ENCODE results near the gene ZNF580.

ZNF580 gene

DNA sequence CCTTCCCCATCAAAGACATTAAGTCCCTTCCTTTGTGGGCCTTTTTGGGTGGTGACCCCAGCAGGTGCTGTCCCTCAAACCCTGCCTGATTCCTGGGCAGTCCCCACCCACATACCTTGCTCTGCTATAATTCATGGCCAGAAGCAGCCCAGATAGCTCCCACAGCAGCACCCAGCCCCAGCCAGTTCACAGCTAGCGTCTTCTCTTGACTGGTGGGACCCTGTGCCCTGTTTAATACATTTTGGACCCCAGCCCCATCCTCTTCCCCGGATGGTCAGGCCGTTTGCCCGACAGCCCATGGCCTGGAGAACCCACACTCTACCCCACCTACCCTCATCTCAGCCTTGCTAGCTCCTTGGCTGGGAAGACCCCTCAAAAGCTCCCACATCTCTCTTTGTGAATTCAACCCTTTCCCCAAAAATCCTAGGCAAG is 9.3 kb downstream of the ZNF580 start:
- H3K27ac ChIP-seq: peak overlapping the region; percentile 46
- no peak overlapping the region for H3K4me3 ChIP-seq
- peaks cover 3% of the 10 kb centered on the region; the same call in 1 of the 2 replicates for H4K20me1 ChIP-seq
- peaks cover 56% of the 10 kb centered on the region for H3K4me1 ChIP-seq
- TF ChIP-seq Cebpa-rat (IDR thresholded peaks at IDR 0.05): no peak
- H3K9ac ChIP-seq: no peak overlapping the region
- H3K36me3 ChIP-seq: peaks cover 45% of the 10 kb centered on the region
- no peaks in the 10 kb centered on the region for H3K27me3 ChIP-seq
- peak overlapping the region; percentile 97 for H3K4me2 ChIP-seq
- H3K9me3 ChIP-seq: no peaks in the 10 kb centered on the region

DNA sequence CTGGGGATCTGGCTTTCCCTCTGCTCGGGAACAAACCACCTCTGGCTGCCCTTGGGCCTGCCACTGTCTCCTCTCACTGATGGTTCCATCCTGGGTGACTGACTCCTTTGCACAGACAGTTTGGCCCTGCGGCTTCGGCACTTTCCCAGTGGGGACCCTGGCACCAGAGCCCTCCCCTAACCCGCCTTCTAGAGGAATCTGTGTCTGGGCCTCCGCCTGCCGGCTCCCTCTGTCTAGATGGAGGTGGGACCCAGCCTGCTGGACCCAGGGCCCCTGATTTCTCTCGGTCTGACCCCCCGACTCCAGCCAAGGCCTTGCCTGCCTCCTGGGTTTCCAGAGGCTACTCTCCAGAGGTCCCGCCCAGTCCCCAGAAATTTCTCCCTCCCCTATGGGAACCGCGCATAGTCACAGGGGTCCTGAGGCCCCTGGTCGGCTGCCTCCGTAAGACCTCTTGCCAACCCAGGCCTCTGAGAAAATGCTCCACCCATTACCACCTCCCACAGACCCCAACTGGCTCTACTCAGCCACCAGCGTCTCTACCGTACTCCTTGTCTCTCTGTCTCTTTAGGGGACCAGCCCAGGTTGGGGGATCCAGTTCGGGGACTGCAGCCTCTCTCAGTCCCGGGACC is 9.9 kb downstream of the ZNF580 start:
- Histone ChIP-seq H3K9me3 (no peaks in the 10 kb centered on the region), H3K4me3 (no peak overlapping the region), H3K27ac (peak overlapping the region; percentile 46), H3K4me2 (no peak overlapping the region), H3K27me3 (no peaks in the 10 kb centered on the region), H3K9ac (no peak overlapping the region), H3K36me3 (peaks cover 39% of the 10 kb centered on the region), H4K20me1 (peaks cover 3% of the 10 kb centered on the region; the same call in 1 of the 2 replicates), H3K4me1 (peaks cover 50% of the 10 kb centered on the region)
- no peak for TF ChIP-seq Cebpa-rat (IDR thresholded peaks at IDR 0.05)

DNA sequence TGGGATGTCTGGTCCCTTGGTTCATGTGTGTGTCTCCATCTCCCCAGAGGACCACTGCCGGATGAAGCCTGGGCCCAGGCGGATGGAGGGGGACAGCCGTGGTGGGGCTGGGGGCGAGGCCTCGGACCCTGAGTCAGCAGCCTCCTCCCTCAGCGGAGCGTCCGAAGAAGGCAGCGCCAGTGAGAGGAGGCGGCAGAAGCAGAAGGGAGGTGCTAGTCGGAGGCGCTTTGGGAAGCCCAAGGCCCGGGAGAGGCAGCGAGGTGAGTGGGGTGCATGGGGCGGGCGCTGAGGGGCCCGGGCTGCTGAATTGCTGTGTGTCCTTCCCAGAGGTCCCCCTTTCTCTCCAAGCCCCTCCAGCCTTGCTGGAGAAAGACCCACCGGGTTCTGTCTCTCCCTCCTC is 10.4 kb downstream of the ZNF580 start:
- Histone ChIP-seq H3K36me3 (peaks cover 35% of the 10 kb centered on the region), H3K27ac (no peak overlapping the region), H3K9ac (no peak overlapping the region), H3K4me1 (peaks cover 45% of the 10 kb centered on the region), H3K4me2 (no peak overlapping the region), H4K20me1 (peaks cover 8% of the 10 kb centered on the region), H3K27me3 (no peaks in the 10 kb centered on the region), H3K4me3 (no peak overlapping the region), H3K9me3 (no peaks in the 10 kb centered on the region)
- no peak for TF ChIP-seq Cebpa-rat (IDR thresholded peaks at IDR 0.05)

DNA sequence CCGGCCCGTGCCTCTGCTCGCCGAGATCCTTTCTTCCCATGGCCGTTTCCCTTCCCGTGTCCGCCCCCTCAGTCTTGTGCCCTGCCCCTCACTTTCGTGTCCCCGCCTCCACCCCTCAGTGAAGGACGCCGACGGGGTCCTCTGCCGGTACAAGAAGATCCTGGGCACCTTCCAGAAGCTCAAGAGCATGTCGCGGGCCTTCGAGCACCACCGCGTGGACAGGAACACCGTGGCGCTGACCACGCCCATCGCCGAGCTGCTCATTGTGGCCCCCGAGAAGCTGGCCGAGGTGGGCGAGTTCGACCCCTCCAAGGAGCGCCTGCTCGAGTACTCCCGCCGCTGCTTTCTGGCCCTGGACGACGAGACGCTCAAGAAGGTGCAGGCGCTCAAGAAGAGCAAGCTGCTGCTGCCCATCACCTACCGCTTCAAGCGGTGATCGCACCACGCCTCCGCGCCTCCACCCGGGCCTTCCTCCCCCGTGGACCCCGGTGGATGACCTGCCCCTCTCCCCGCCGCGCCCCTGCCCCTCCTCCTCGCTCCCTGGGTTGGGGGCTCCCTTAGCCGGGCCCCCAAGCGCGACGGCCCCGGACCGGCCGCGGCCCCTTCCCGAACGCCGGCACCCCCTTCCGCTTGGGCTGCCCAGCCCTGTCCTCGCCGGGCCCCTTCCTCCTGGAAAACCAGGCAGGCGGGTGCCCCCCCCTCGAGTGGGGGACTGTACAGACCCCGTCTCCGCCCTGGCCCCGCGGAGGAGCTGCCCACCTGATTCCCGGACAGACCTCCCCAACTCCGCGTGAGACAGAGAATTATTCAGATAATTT is 11.7 kb downstream of the ZNF580 start:
- H3K27me3 ChIP-seq: no peaks in the 10 kb centered on the region
- peaks cover 45% of the 10 kb centered on the region for H3K4me1 ChIP-seq
- peaks cover 31% of the 10 kb centered on the region for H3K36me3 ChIP-seq
- no peaks in the 10 kb centered on the region for H3K9me3 ChIP-seq
- no peak overlapping the region for H3K4me3 ChIP-seq
- peak overlapping the region; percentile 54; the same call in 1 of the 2 replicates for H3K4me2 ChIP-seq
- no peak overlapping the region for H3K9ac ChIP-seq
- TF ChIP-seq Cebpa-rat (IDR thresholded peaks at IDR 0.05): no peak
- peak overlapping the region; percentile 100; the same call in 1 of the 2 replicates for H3K27ac ChIP-seq
- H4K20me1 ChIP-seq: peaks cover 21% of the 10 kb centered on the region

DNA sequence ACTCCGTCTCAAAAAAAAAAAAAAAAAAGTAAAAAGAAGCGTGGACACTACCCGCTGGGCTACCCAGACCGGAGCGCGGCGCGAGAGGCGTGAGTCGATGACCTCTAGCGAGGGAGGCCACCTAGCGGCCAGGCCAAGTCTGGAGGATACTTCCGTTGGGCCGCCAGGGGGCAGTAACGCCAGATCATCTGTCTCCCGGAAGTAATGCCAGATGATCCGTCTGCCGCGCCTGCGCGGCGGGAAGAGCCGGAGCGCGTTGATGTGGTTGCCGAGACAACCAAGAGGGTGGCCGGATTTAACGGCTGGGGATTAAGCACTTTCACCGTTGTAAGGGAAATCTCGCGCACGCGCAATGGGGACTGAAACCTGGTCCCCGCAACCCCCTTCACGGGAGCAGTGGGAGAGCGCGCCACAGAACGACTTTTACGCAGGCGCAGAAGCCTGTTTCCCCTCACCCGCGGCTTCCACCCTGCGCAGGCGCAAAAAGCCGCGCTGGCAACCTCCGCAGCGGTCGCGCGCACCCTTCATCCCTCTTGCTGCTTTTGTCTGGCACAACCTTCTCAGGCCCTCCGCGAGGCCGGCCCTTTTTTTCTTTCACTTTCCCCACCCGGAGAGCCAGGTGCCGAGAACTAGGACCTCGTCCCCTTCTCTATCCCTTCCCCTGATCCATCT is 13.0 kb downstream of the ZNF580 start:
- Histone ChIP-seq H4K20me1 (peaks cover 34% of the 10 kb centered on the region), H3K4me3 (peak overlapping the region; percentile 87)

DNA sequence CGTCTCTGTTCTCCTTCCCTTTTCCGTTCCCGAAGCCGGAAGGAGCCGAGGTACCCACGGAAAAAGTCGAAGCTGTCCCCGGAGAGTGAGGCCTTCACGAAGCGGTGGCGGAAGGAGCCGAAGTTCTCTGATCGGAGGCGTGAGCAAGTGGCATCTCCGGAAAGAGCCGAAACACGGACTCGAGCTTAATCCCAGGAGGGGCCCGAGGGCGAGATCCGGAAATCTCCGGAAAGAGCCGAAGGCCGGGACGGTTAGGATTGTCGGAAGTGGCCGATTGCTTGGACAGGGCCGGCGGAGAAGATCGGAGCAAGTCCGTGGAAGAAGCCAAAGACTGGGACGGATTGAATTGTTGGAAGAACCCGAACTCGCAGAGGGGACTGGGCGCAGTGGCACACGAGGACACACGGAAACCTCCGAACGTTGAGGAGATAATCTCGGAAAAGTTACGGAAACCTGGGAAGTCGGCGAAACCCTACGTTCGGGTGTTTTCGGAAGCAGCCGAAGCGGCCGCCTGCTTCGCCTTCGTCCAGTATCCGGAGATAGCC is 13.6 kb downstream of the ZNF580 start:
- TF ChIP-seq Cebpa-rat (IDR thresholded peaks at IDR 0.05): no peak
- Histone ChIP-seq H3K9me3 (no peaks in the 10 kb centered on the region), H3K4me1 (peaks cover 52% of the 10 kb centered on the region), H3K27me3 (no peaks in the 10 kb centered on the region), H3K9ac (peak overlapping the region; percentile 100), H3K4me3 (peak overlapping the region; percentile 87), H3K4me2 (peak overlapping the region; percentile 54), H3K36me3 (peaks cover 42% of the 10 kb centered on the region), H3K27ac (peak overlapping the region; percentile 100), H4K20me1 (peaks cover 40% of the 10 kb centered on the region)

More for the DNA sequence above, 13.0 kb downstream of the ZNF580 start:
- Histone ChIP-seq H3K27me3 (no peaks in the 10 kb centered on the region), H3K4me1 (peaks cover 52% of the 10 kb centered on the region), H3K4me2 (peak overlapping the region; percentile 54), H3K36me3 (peaks cover 36% of the 10 kb centered on the region), H3K9ac (peak overlapping the region; percentile 100), H3K27ac (peak overlapping the region; percentile 100), H3K9me3 (no peaks in the 10 kb centered on the region)
- no peak for TF ChIP-seq Cebpa-rat (IDR thresholded peaks at IDR 0.05)

DNA sequence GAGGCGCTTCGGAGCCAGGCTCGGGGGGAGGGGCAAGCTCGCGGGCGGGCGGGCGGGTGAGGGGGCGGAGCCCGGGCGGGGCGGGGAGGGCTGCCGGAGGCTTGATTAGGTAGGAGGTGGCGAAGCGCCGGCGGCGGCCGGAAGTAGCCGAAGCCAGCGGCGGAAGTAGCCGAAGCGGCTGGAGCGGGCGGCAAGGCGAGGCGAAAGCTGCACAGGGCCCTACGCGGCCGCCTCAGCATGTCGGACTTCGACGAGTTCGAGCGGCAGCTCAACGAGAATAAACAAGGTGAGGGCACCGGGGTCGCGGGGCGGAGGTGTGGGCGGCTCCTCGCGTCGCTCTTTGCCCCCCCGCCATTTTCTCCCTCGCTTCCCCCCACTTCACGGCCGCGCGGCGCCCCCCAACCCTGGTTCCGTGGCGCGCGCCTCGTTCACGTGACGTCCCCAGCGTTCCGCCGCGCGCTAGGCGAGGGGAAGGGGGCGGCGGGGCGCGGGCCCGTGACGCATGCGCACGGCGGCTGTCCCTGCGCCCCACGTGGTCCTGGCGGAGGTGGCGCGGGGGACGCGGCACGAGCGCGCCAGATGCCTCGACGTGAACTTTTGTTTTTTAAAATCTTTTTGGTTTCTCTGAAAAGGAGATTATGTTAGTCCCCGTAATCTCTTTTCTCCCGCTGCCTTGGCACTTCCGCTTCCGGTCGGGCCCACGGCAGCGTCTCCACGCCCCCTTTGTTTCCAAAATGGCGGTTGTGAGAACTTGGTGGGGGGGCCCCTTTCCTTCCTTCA is 14.3 kb downstream of the ZNF580 start, which contains the start of gene U2AF2:
TSS of gene U2AF2 (plus strand) at position 168 of the 780 bp plus-strand sequence. CDS start at position 238, 70 bp downstream.
- no peak for TF ChIP-seq Cebpa-rat (IDR thresholded peaks at IDR 0.05)
- Histone ChIP-seq H3K4me2 (peak within 1 kb of the TSS; percentile 99), H3K4me1 (peaks cover 52% of the 10 kb centered on the region), H3K9ac (peak within 1 kb of the TSS; percentile 100), H3K4me3 (peak within 1 kb of the TSS; percentile 87), H3K9me3 (no peaks in the 10 kb centered on the region), H4K20me1 (peaks cover 47% of the 10 kb centered on the region), H3K27me3 (no peaks in the 10 kb centered on the region), H3K27ac (peak within 1 kb of the TSS; percentile 100), H3K36me3 (peaks cover 48% of the 10 kb centered on the region)

DNA sequence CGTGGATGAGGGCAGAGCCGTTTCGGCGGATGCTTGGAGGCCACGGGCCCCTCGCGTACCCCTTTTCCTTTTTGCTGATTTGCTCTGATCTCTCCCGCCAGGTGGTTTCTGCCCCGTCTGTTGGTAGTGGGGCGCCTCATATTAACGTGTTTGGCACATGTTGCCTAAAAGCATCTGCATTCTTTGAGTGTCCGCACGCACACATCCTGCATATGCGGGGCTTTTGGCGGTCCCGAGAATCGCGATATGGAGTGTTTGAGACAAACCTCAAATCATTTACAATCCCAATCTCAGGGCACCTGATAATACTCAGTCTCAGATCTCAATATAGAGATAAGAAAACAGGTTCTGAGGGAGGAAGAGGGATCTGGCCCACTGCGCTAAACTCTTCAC is 14.8 kb downstream of the ZNF580 start:
- peak overlapping the region; percentile 100 for H3K9ac ChIP-seq
- no peaks in the 10 kb centered on the region for H3K27me3 ChIP-seq
- H4K20me1 ChIP-seq: peaks cover 52% of the 10 kb centered on the region
- H3K4me3 ChIP-seq: peak overlapping the region; percentile 87
- peak overlapping the region; percentile 99 for H3K4me2 ChIP-seq
- no peak for TF ChIP-seq Cebpa-rat (IDR thresholded peaks at IDR 0.05)
- H3K27ac ChIP-seq: peak overlapping the region; percentile 100
- H3K36me3 ChIP-seq: peaks cover 48% of the 10 kb centered on the region
- peaks cover 52% of the 10 kb centered on the region for H3K4me1 ChIP-seq
- H3K9me3 ChIP-seq: no peaks in the 10 kb centered on the region

DNA sequence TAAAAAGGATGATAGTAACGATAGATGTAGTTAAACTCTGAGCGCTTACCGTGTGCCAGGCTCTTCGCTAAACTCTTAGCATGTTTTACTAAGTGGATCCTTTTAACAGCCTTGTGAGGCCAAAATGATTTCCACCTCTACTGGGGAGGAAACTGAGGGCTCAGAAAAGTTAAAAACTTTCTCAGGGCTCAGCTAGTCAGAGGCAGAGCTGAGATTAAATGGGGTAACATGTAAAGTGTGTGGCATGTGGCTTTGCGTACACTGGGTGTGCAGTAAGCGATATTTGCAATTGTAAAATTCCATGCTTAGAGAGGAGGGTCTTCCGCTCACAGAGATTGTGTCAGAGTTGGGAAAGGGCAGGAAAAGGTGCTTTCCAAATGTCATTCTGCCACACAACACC is 15.8 kb downstream of the ZNF580 start:
- no peaks in the 10 kb centered on the region for H3K27me3 ChIP-seq
- H3K4me3 ChIP-seq: peak overlapping the region; percentile 87
- peak overlapping the region; percentile 100 for H3K9ac ChIP-seq
- no peak for TF ChIP-seq Cebpa-rat (IDR thresholded peaks at IDR 0.05)
- peak overlapping the region; percentile 100 for H3K27ac ChIP-seq
- H3K4me1 ChIP-seq: peaks cover 60% of the 10 kb centered on the region
- no peaks in the 10 kb centered on the region for H3K9me3 ChIP-seq
- peak overlapping the region; percentile 99 for H3K4me2 ChIP-seq
- H4K20me1 ChIP-seq: peaks cover 61% of the 10 kb centered on the region
- peaks cover 48% of the 10 kb centered on the region for H3K36me3 ChIP-seq
